BJ (cell line): Measurements from ENCODE around the gene CD28. TPM values are rescaled to one million over a fixed set of nuclear protein-coding genes. Genes with fewer than 3 reads are reported as not detected.
A peak's percentile ranks its signal among the peaks of the same experiment; 100 is the strongest.

Source experiments
- CTCF ChIA-PET: fragments of 350-600 bp; formaldehyde crosslinking; extraction: SDS; loops from one replicate; lab custom pipeline; 2021; ENCODE audit warnings: antibody characterized with exemption, inconsistent platforms; lab: Yijun Ruan, JAX
- POLR2A ChIA-PET: fragments of 300-600 bp; sonication (Branson Sonifier 250); formaldehyde crosslinking; extraction: SDS; loops from one replicate; lab custom pipeline; 2021; ENCODE audit warnings: antibody characterized with exemption; lab: Charles Lee
- DNase-seq: peaks from one replicate; pipeline ENCODE4 v3.0.0-alpha.2; 2011; ENCODE audit warnings: low read depth
- H3K27me3 ChIP-seq: 2 replicates; pipeline ENCODE4 v1.6.0; 2011; ENCODE audit warnings: low read length; ENCODE audit not compliant: control insufficient read depth, insufficient read depth
- H3K36me3 ChIP-seq: 2 replicates; pipeline ENCODE4 v1.5.1; 2011; ENCODE audit warnings: low read length; ENCODE audit not compliant: control insufficient read depth, insufficient read depth
- H3K4me3 ChIP-seq: 2 replicates; pipeline ENCODE4 v1.5.1; 2011; ENCODE audit warnings: low read depth, mild to moderate bottlenecking, control low read depth, low read length
- CTCF ChIP-seq: IDR thresholded peaks from 2 replicates; pipeline ENCODE4 v1.5.1; 2011; ENCODE audit warnings: low read depth, mild to moderate bottlenecking, control low read depth, inconsistent platforms, low read length, moderate library complexity; ENCODE audit not compliant: insufficient read depth
- polyA plus RNA-seq: library from polyadenylated mRNA; depleted of rRNA; stranded (reverse); fragments of >200 nt; gene quantifications from 2 replicates; pipeline ENCODE4 v1.2.3, GENCODE V29; 2011

The CD28 gene
- polyA plus RNA-seq, 1 experiment: not detected

- peak; percentile 81 for DNase-seq
- no peaks in the 10 kb centered on the region for H3K36me3 ChIP-seq
- no peak overlapping the region for H3K4me3 ChIP-seq
- POLR2A ChIA-PET: no interaction called here
- CTCF ChIA-PET: no interaction called here
- no peak for TF ChIP-seq CTCF
- no peaks in the 10 kb centered on the region for H3K27me3 ChIP-seq
These were observed 21.3 kb upstream of the CD28 start for GRCh38 chr2:203685081-203685621.

- Histone ChIP-seq H3K4me3 (no peak overlapping the region), H3K36me3 (no peaks in the 10 kb centered on the region), H3K27me3 (no peaks in the 10 kb centered on the region)
- TF ChIP-seq CTCF: no peak
- DNase-seq: no peak
- POLR2A ChIA-PET: no interaction called here
- CTCF ChIA-PET: interaction anchor here (1.2 kb wide), 1 partner anchor 98 kb away, joined by 6 read pairs; no protein-coding TSS in a partner anchor
These were observed 20.5 kb upstream of the CD28 start for GRCh38 chr2:203685789-203686420.

GRCh38 chr2:203687165-203687564, 19.3 kb upstream of the CD28 start:
- ChIA-PET POLR2A (no interaction called here), CTCF (interaction anchor here (1.2 kb wide), 1 partner anchor 96 kb away, joined by 6 read pairs; no protein-coding TSS in a partner anchor)
- Histone ChIP-seq H3K27me3 (no peaks in the 10 kb centered on the region; the same call in 1 of the 2 replicates), H3K36me3 (no peaks in the 10 kb centered on the region), H3K4me3 (no peak overlapping the region)
- TF ChIP-seq CTCF: no peak
- DNase-seq: no peak

- H3K4me3 ChIP-seq: no peak overlapping the region
- DNase-seq: peak; percentile 84
- H3K27me3 ChIP-seq: no peaks in the 10 kb centered on the region; the same call in 1 of the 2 replicates
- no peaks in the 10 kb centered on the region for H3K36me3 ChIP-seq
- no peak for TF ChIP-seq CTCF
- CTCF ChIA-PET: interaction anchor here (0.6 to 1.2 kb wide), 3 partner anchors 29 to 122 kb away, joined by 3 to 4 read pairs (median 3); no protein-coding TSS in a partner anchor
- POLR2A ChIA-PET: no interaction called here
These were observed 17.6 kb upstream of the CD28 start for GRCh38 chr2:203688798-203689197.

- Histone ChIP-seq H3K4me3 (no peak overlapping the region), H3K36me3 (no peaks in the 10 kb centered on the region), H3K27me3 (no peaks in the 10 kb centered on the region; the same call in 1 of the 2 replicates)
- DNase-seq: no peak
- POLR2A ChIA-PET: no interaction called here
- no peak for TF ChIP-seq CTCF
- CTCF ChIA-PET: interaction anchor here (0.6 to 1.2 kb wide), 2 partner anchors 30 to 177 kb away, joined by 4 read pairs; no protein-coding TSS in a partner anchor
These were observed 16.9 kb upstream of the CD28 start for GRCh38 chr2:203689426-203690116.
